Inflammatory macrophage (primary cell): ENCODE measurements around the gene FAM20A.

Experiments used
- DNase-seq, 2 donors: peaks; one replicate each; pipeline ENCODE4 v3.0.0-alpha.2; 2020 to 2022
- total RNA-seq, 18 experiments: gene quantifications; one replicate each; lab custom pipeline; 2026; ENCODE audit warnings: mixed read lengths in 6 of 18, inconsistent platforms in 2 of 18; lab: John Stamatoyannopoulos, UW

Gene FAM20A
- 6.4 to 92.7 (median 18.4) reads per million in 18 experiments for total RNA-seq

DNA sequence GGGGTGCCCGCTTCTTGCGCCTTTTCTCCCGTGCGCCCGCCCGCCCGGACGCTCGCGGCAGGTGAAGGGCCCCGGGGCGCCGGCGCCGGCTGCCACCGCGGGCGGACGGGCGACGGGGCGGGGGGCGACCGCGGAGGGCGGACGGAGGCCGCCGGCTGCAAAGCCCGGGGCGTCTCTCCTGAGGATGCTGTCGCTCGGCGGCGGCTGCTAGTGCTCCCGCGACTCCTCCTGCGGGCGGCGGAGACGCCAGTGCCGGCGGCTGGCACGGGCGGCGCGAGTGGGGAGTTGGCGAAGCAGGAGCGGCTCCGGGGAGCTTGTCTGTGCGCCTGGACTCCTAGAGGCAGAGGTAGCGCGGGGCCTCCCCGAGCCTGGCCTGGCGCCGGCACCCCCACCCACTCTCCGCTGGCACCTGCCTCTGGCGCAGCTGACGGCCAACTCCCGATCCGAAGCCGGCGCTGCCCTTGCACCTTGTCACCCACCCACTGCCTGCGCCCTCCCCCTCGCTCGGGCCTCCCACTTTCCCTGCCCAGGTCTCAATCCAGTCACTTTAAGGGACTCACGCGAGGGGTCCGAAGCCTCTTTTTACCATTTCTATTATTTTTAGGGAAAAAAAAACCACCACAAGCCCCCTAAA lies at the start of gene FAM20A:
Gene FAM20A (minus strand): TSS at position 437 of the 634 bp plus-strand sequence. CDS start 701 bp downstream, outside the sequence.
- DNase-seq: peak; percentile 39 to 59

DNA sequence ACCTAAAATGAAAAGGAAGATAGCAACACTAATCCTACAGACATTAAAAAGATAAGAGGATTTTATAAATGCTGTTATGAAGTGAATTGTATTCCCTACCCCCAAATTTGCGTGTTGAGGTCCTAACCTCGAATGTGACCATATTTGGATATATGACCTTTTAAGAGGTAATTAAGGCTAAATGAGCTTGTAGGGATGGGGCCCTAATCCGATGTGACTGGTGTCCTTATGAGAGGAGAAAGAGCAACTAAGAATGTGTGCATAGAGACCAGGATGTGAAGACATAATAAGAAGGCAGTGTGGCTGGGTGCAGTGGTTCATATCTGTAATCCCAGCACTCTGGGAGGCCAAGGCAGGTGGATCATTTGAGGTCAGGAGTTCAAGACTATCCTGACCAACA lies 48.2 kb upstream of the FAM20A start:
- DNase-seq: no peak

DNA sequence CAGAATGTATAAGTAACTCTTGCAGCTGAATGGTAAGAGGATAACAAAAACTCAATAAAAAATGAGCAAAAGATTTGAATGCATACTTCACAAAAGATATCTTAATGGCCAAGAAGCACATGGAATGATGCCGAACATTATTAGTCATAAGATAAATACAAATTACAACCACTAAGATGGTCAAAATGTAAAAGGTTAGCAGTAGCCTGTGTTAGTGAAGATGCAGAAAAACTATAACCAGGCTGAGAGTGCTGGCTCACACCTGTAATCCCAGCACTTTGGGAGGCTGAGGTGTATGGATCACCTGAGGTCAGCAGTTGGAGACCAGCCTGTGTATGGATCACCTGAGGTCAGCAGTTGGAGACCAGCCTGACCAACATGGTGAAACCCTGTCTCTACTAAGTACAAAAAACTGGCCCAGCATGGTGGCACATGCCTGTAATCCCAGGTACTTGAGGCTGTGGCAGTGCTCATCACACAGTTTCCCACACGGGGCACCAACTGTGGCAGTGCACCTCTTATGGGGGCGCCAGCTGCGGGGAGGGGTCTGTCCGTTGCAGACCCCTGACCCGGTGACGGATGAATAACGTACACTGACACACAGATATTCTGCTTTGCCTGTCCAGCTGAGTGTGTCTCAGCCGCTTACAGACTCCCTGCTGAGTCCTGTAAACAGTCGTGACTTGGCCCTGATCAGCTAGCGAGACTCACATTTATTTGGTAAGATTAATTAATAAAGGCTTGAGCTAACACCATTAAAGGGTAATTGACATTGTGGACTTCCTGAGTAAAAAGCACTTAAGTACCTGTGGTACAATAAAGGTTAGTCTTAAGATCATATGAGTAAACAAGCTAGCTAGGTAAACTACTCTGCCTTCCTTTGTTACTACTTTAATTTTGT lies 45.7 kb upstream of the FAM20A start:
- no peak for DNase-seq

DNA sequence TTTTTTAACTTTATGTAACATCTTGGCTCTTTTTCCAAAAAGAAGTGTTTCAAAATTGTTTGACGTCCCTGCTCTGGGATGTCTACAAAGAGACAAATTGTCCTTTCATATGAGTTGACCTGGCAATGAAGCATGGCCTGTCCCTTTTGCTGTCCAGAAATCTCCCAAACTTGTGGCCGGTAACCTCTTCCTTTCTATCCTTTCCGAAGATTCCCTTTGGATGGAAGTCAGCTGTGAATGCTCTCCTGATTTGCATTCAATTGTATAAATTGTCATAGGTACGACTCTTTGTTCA lies 40.9 kb upstream of the FAM20A start:
- DNase-seq: no peak

DNA sequence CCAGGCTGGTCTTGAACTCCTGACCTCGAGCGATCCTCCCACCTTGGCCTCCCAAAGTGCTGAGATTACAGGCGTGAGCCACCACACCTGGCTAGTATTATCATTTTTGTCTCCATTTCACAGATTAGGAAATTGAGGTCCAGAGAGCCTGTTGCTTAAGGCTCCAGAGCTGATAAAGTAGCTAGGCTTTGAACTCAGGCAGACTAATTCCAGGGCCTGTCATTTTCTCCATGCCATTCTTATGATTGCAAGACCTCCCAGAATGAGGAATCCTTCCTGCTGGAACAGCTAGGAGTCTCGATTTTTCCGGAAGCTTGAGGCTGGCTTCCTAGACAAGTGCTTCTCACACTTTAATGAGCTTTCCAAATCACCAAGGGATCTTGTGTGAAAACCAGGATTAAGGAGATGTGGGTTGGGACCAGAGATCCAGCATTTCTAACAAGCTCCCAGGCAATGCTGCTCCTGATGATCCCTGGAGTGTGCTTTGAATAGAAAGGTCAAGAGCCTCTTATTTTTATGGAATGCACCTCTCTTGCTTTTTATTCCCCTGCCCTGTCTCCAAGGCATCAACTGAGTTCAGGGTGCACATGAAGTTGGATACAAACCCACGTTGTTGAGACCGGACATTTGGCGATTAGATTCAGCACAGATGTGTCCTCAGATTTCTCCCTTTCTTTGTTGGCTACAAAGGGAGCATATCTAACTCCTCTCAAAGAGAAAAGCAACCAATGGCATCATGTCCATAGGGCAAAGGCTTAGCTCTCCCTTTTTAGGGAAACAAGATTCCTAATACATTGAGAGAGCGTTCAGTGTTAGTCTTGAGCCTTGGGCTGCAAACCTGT lies 40.3 kb upstream of the FAM20A start:
- DNase-seq: no peak

DNA sequence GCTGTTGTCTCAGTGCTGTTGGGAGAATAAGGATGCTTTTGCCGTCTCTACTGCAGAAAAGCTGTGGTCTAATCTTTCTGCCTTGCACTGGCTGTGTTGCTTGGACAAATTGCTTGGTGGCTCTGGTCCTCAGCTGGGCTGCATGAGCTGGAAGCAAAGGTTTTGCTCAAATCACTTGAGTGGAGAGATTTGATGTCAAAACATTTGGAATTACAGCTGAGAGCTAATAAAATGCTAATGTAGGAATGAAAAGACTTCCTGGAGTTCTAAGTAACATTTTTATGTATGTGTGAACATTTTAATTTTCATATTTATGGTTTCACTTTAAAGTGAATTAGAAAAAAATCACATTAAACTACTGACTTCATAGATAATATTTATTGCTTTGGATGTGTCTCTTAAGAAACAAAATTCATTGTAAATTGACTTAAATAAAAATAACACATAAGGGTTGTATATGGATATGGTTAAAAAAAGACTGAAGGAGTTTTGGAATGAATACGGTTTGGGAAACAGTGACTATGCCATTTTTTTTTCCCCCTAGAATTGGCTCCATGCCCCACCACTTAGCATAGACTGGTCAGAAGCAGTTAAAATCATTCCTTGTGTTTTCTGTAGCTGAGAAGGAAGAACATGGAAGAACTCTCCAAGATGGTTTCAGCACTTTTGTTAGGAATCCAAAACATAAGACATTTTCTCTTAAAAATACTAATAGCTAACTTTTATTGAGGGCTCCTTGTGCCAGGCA lies 39.2 kb upstream of the FAM20A start:
- no peak for DNase-seq

DNA sequence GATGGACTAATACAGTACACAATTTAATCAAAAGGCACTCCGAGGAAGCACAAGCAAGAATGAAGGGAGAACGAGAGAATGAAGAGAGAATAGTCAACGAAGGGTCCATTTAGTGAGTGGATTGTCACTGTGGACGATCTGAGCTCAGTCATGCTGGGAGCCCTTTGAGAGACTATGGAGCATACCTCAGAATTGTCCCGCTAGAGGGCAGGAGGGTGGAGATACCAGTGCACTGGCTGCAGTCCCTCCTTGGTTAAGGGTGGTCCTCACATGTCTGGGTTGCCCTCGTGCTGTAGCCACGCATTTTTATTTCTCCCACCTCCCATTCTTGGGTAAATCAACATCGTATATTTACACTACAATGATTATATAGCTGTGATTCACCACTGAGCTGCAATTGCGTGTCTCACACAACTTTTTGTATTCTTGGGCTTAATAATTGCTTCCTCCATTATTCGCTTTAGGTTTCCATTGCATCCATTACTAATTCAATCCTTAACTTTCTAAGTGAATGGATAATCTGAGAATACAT lies 33.2 kb upstream of the FAM20A start:
- no peak for DNase-seq

DNA sequence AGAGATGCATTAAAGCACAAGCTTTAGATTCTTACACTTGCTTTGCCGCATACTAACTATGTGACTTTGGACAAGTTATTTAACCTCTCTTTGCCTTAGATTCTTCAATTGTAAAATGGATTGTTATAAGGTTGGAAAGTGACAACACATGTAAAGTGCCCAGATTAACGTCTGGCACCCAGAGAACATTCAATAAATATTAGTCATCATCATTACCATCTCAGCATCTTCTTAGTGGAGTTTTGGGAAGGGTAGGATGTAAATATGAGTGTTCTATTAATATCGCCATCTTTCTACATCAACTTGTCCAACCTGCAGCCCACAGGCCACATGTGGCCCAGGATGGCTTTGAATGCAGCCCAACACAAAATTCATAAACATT lies 27.4 kb upstream of the FAM20A start:
- DNase-seq: no peak

DNA sequence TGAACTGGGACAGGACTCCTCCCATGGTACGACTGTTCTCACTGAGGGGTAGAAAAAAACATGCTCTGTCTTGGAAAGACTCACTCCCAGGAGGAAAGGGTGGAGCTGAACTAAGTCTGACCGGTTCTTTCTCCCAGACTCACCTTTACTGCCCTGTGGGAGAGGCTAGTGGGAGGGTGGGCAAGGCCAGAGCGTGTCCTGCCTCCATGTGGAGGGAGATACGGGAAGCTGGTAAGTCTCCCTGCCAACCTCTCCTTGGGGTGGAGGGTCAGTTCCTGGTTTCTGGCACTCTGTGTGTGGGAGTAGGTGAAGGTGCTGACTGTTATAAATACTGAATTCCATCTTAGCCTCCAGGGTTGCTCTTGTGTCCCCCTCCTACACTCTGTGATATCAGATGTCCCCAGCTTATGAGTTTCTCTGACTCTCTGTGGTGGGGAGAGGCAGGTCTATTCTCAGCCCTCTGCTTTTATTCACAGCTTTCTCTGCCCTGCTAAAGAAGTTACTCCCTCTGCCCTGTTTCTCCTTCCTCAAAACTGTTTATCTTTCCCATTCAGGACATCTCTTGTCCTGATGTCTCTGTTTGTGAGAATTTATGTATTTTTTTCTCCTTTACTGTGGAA lies 26.9 kb upstream of the FAM20A start:
- DNase-seq: peak; percentile 32 to 43

DNA sequence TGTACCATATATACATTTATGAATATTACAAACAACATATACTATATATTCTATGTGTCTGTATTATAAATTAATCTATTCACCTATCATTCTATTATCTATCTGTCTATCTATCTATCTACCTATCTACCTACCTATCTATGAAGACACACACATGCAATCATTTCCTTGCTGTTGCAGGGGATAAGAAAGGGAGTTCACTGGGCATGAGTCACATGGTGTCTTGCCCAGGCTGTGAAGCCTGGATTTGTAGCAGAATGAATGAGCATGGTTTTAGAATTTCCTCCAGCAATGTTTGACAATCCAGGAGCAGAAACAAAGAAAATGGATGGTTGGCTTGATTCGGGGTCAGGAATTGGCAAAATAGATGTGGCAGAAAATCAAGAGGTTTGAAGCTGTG lies 23.2 kb upstream of the FAM20A start:
- DNase-seq: no peak

DNA sequence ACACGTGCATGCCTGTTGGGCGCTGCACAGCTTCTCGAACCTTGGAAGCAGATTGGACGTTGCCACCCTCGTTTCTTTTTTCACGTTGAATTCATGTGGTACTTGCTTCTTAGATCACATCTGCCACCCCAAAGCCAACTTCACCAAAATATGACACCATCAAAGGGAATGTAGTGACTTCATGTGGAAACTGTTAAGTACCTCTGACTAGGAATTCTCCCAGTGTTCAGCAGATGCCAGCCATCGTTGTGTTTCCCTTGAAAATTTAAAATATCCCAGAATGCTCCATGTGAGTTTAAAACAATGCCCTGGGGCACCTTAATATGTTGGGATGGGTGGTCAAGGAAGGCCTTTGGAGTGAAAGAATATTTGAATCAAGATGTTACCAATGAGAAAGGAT lies 22.6 kb upstream of the FAM20A start:
- DNase-seq: no peak

DNA sequence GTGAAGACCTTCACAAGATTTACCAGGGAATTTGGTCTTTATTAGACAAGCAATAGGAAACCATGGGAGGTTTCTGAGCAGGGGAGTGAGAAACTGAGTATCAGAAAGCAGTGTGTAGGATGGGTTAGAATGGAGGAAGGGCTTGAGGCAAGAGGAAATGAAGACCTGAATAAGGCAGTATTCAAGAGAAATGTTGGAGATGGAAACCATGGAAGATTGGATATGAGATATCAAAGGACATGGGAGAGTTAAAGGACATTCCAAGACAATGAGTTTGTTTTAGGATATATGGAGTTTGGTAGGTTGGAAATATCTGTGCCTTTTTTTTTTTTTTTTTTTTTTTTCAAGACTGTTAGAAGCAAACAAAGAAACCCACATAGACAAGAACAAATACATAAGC lies 21.3 kb upstream of the FAM20A start:
- DNase-seq: no peak

DNA sequence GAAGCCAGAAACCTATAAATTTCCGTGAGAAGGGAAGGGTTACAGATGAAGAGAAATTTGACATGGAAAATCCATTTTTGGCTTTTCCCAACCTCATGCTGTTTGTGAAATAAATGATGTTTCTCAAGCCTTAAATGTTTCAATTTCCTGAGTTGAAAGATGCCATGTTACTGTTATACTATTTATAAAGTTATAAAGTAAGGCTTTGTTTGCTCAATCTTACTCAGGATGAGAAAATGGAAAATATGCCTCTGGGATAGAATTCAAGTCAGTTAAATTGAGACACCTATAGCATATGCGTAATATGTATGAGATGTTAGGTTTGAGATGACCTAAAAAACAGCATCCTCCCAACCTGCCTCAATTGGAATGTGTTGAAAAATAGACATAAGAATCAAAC lies 19.9 kb upstream of the FAM20A start:
- DNase-seq: no peak

DNA sequence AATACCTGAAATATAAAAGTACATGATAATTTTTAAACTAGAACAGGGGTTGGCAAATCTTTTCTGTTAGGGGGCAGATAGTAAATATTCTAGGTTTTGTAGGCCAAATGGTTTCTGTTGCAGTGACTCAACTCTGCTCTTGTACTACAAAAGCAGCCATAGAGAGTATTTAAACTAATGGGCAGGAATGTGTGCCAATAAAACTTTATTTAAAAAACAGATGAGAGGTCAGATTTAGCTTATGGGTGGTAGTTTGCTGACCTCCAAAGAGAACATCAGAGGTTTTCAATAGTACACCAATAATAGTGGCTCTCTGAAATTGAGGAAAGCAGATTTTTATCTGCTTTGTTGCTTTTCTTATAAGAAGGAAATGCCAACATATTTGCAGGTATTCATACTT lies 15.2 kb upstream of the FAM20A start:
- DNase-seq: no peak

DNA sequence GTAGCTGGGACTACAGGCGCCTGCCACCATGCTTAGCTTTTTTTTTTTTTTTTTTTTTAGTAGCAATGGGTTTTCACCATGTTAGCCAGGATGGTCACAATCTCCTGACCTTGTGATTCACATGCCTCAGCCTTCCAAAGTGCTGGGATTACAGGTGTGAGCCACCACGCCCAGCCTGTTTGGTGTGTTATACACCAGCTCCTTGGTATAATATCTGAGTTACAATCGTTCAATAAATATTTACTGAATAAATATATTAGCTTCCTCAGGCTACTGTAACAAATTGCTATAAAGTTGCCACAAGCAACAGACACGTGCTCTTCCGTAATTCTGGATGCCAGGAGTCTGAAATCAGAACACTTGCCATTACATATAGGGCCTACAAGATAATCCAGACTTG lies 13.6 kb upstream of the FAM20A start:
- DNase-seq: no peak

DNA sequence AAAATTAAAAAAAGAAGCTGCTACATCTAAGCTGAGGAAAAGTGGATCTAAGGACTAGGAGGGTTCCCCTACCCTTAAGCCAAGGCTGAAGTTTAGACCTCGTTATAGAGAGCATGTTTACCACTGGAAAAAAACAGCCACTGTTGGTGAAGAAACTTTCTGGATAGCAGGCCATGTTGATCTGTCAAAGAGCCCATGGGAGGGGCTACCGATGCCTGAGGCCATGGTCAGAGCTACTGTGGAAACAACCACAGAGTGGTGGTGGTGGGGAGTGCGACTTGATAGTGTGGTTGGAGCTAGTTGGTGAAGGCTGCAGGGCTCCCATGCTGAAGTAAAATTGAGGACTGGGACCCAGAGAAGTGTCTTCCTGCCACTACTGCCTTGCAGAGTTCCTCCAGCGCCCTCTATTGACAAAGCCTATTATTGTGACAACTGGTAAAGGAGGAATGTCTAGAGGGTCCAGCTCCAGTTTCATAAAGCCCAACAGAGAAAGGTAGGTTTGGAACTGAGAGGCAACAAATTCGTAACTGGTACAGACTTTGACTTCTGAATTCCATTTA lies 12.7 kb upstream of the FAM20A start:
- peak; percentile 87 to 88 for DNase-seq

DNA sequence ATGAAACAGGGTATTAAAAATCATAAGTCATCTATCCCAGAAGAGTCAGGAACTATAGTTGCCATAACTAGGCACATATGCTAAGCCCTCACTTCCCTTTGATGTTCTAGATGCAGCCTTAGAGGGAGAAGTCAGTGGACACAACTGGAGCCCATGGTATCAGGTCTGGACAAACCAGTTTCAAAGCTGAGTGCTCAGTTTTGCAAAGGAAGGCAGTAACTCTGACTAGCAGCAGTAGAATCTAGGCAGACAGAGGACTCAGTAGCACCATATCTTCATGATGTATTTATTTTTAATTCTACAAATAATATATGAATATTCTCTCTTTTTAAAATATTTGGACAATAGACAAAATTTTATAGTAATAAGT lies 11.7 kb upstream of the FAM20A start:
- no peak for DNase-seq

DNA sequence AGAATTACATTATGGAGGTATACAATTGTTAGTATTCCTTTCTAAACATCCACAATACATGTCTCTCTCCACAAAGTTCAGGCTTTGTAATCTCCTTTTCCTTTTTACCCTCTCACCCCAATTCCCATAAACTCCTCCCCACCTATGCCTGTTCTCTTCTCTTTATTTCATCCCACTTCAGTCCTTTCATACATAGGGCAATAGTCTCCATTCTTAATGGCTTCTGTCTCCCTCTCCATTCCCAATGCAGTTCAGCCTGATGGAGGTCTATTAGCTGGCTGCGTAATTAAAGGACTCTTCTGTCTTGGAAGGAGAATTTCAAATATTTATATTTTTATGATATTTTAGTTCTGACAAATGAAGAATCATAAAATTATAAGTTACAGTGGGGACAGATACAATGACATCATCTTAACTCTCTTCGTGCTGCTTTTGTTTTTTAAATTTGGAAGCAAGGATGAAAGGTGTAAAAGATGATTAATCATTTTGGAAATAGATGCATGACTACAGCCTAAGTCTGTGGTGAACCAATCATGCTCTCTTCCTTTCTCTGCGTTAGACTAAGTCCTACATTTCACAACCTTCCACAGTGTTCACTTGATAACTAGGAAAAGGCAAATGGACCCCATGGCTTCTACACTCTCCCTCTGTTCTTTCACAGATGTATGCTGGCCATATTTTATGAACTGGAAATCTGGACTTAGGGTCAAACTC lies 11.2 kb upstream of the FAM20A start:
- peak in 1 of 2 donors; percentile 35 for DNase-seq

DNA sequence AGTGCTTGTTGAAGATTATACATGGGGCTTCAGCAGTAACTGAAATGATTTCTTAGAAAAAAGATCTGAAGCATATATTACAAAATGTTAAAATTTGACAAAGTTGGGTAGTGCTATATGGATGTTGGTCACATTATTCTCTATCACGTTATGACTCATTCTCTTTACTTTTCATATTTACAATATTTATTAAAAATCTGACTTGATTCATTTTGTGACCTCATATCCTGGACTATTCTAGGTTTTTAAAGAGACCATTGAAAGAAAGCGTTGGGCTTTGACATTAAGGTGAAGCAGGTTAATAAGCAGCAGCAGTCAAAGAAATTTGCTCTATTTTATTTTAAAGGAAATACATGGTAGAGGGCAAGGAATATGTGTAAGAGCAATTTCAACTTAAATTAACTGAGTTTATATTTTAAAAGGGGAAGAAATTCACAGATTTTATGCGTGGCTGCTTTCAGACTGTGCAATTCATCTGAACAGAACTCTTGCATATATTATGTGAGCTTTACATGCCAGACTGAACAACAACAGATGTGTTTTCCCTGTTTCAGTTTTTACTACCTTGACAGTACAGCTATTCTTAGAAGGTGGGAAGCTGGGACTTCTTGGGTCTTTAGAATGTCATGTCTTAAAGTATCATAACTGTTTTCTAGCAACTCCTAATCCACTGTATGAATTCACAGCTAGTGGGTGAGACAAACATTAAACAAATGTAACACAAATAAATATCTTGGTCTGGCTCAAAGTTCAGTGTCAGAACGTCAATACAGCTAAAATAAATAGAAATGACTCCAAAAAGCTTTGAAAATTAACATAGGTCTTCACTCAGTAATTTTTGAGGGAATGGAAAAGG lies 10.4 kb upstream of the FAM20A start:
- no peak for DNase-seq

DNA sequence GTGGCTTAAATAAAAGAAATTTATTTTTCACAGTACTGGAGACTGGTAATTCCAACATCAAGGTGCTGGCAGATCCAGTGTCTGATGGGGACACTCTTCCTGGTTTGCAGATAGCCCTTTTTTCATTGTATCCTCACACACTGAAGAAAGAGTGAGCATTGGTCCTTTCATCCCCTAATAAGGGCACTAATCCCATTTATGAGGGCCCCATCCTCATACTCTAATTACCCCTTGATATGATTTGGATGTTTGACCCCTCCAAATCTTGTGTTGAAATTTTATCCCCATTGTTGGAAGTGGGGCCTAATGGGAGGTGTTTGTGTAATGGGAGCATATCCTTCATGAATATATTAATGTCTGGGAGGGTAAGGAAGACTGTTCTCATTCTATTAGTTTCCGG lies 9.4 kb upstream of the FAM20A start:
- no peak for DNase-seq
